Adrenal gland (tissue), 12 donors: ENCODE measurements around the gene SURF2. TPM values are rescaled to one million over a fixed set of nuclear protein-coding genes. Genes with fewer than 3 reads are reported as not detected.
"Not testable (repeated sequence)": the region's sequence is repeated elsewhere in the genome, so short reads cannot be mapped to it uniquely, and the experiment has no call there.

Source experiments
- DNase-seq, 7 donors: peaks; one replicate each; pipeline ENCODE4 v3.0.0-alpha.2; 2019 to 2020
- H3K27ac ChIP-seq, 5 donors: fragments of 200-600 bp; sonication (generic) in 4 of 5; 1 replicate in 3 of 5; 2 replicates in 2 of 5; pipeline versions ENCODE4 v1.5.1 to v1.8.0; 2016 to 2020; ENCODE audit warnings: mild to moderate bottlenecking in 1 of 5
- H3K27me3 ChIP-seq: fragments of 200-600 bp; 2 replicates; pipeline ENCODE4 v1.8.0; 2021
- H3K36me3 ChIP-seq, 2 donors: fragments of 200-600 bp; replicated peaks in 1 of 2; 1 replicate in 1 of 2; 2 replicates in 1 of 2; pipeline versions ENCODE4 v1.5.1 to v1.8.0; 2018 to 2022
- H3K4me1 ChIP-seq, 2 donors: fragments of 200-600 bp; replicated peaks in 1 of 2; 1 replicate in 1 of 2; 2 replicates in 1 of 2; pipeline versions ENCODE4 v1.5.1 to v1.8.0; 2018 to 2021
- H3K4me3 ChIP-seq, 4 donors: fragments of 200-600 bp; sonication (generic) in 3 of 4; one replicate each; pipeline ENCODE4 v1.5.1; 2016 to 2018
- H3K9me3 ChIP-seq, 3 donors: fragments of 200-600 bp; sonication (generic) in 1 of 3; replicated peaks in 1 of 3; 1 replicate in 2 of 3; 2 replicates in 1 of 3; pipeline versions ENCODE4 v1.5.1 to v1.8.0; 2016 to 2021
- POLR2A ChIP-seq, 2 donors: fragments of 450-650 bp; IDR thresholded peaks; one replicate each; pipeline ENCODE4 v1.6.1; 2017; ENCODE audit warnings: antibody characterized with exemption in 2 of 2, mild to moderate bottlenecking in 2 of 2, moderate library complexity in 1 of 2
- WGBS, 4 donors: extraction: QIAGEN DNeasy Blood & Tissue Kit in 2 of 4; methylation state at CpG; one replicate each; pipeline versions ENCODE4 v1.1.5 to v1.1.7; 2013 to 2017; 5-methylcytosine and 5-hydroxymethylcytosine counted together
- intact Hi-C, 2 donors: fragments of 100-400 bp; cut with DNase I; formaldehyde crosslinking; loops; one replicate each; pipeline versions ENCODE4 v1.14.1 to v1.15.0; 2022 to 2023
- polyA plus RNA-seq, 3 donors: library from polyadenylated mRNA; stranded (reverse); fragments of 200-250 nt in 2 of 3; fragments of 350-450 nt in 1 of 3; fragmentation: Illumina TruSeq in 1 of 3; extraction: RNeasy Lipid Tissue Mini Kit (QIAGEN cat#74804) in 1 of 3; gene quantifications; one replicate each; pipeline ENCODE4 v1.2.3, GENCODE V29; 2013 to 2014
- total RNA-seq, 9 donors: library from RNA; depleted of rRNA in 4 of 9; stranded (reverse); fragments of >200 nt in 4 of 9; fragments of 120-200 nt in 1 of 9; fragmentation: NEBNext Ultra II Directional in 1 of 9; extraction: Animal tissue kit (Norgen Biotek cat#: 25700) in 1 of 9; gene quantifications; one replicate each; pipeline versions ENCODE4 v1.1.0 to v1.2.4, GENCODE V29; 2013 to 2023
- TF ChIP-seq, protein P1 (sequence below), 6 experiments: fragments of 450-650 bp in 4 of 6; fragments of 200-600 bp in 2 of 6; sonication (generic) in 1 of 6; IDR thresholded peaks; 1 replicate in 5 of 6; 2 replicates in 1 of 6; pipeline versions ENCODE4 v1.5.1 to v1.8.0; 2016 to 2021; ENCODE audit warnings: antibody characterized with exemption in 6 of 6, mild to moderate bottlenecking in 2 of 6, moderate library complexity in 1 of 6
- donor health status: healthy with polysubstance abuse.
- donor health status: Bipolar disorder and iron deficiency.
- donor health status: DM: yes; HTN: yes; CAD: no.
- donor health status: DM: no; HTN: no; CAD: no.
- donor health status: DM: no; HTN: no; CAD: no.
- donor health status: DM: yes; HTN: yes; CAD: no.

Gene SURF2
- total and polyA plus RNA-seq, 12 donors = 13.4 to 53.0 (median 23.4) TPM

DNA sequence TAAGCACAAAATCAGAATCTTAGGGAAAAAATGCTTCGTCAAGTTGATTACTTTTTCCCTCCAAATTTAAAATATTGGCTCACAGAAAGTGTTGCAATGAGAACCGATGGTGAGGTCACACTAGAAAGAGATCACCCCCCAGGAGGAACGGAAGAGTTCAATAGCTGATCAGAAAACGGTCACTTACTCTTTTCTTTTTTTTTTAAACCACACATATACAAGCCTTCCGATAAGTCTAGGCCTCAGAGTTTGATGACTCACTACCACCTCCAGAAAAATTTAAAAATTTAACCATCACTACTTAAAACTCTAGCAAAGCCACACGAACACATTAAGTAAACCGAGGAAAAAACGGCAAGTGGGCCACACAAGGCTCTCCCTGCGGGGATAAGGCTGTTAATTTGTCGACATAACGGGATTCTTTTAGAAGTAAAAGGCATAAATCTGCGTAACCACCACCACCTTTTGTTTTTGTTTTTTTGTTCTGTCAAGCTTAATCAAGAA, 18.3 kb downstream of the SURF2 start:
- Histone ChIP-seq H3K27ac (peak overlapping the region; percentile 75 to 98 (median 96)), H3K36me3 (peaks cover 0 to 17% of the 10 kb centered on the region in 2 donors), H3K27me3 (no peaks in the 10 kb centered on the region), H3K4me3 (peak overlapping the region in 3 of 4 donors; percentile 76 to 98 (median 90)), H3K4me1 (peaks cover 20 to 50% of the 10 kb centered on the region in 2 donors), H3K9me3 (no peaks in the 10 kb centered on the region)
- WGBS, 4 donors = 11 to 12% (median 11%) methylated on average over 12 of the region's 12 CpGs
- intact Hi-C loops = no loop called here
- TF ChIP-seq POLR2A (IDR thresholded peaks at IDR 0.05) = no peak
- TF ChIP-seq, protein P1, sequence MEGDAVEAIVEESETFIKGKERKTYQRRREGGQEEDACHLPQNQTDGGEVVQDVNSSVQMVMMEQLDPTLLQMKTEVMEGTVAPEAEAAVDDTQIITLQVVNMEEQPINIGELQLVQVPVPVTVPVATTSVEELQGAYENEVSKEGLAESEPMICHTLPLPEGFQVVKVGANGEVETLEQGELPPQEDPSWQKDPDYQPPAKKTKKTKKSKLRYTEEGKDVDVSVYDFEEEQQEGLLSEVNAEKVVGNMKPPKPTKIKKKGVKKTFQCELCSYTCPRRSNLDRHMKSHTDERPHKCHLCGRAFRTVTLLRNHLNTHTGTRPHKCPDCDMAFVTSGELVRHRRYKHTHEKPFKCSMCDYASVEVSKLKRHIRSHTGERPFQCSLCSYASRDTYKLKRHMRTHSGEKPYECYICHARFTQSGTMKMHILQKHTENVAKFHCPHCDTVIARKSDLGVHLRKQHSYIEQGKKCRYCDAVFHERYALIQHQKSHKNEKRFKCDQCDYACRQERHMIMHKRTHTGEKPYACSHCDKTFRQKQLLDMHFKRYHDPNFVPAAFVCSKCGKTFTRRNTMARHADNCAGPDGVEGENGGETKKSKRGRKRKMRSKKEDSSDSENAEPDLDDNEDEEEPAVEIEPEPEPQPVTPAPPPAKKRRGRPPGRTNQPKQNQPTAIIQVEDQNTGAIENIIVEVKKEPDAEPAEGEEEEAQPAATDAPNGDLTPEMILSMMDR (IDR thresholded peaks at IDR 0.05) = no peak
- DNase-seq = no peak

DNA sequence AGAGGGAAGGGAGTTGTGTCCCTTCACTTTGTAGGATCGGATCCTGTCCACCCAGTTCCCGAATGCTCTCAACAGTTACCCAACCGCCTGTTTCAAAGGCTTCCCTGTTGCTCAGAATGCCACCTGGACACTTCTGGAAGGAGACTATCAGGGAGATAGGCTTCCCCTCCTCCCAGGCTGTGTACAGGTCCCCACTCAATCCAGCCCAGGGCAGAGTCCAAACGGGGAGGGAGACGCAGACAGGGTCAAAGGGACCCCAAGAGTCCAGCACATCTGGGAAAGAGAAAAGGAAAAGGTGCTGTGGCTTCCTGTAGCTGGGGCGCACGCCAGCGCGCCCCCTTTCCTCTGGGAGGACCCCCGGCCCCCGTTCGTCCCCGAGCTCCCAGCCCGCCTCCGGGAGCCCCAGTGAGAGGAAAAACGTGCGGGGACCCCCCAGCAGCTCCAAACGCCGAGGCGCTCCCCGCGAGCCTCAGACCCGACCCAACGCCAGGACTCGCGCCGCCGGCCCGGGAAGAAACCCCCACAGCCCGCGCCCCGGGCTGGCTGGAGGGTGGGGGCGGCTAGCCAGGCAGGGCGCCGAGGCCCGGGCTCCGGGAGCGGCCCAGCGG, 18.9 kb downstream of the SURF2 start:
- intact Hi-C loops = no loop called here
- Histone ChIP-seq H3K27me3 (no peaks in the 10 kb centered on the region), H3K27ac (peak overlapping the region; percentile 75 to 98 (median 96)), H3K9me3 (no peaks in the 10 kb centered on the region), H3K4me1 (peaks cover 20 to 47% of the 10 kb centered on the region in 2 donors), H3K36me3 (peaks cover 0 to 13% of the 10 kb centered on the region in 2 donors), H3K4me3 (peak overlapping the region; percentile 28 to 98 (median 83))
- DNase-seq = peak in 3 of 7 donors; percentile 47 to 66 (median 53)
- WGBS, 4 donors = 0 to 1% (median 0%) methylated on average over 10 to 39 of the region's 39 CpGs
- TF ChIP-seq, protein P1 (IDR thresholded peaks at IDR 0.05) = no peak
- peak in 1 of 2 donors; percentile 15 for TF ChIP-seq POLR2A (IDR thresholded peaks at IDR 0.05)

DNA sequence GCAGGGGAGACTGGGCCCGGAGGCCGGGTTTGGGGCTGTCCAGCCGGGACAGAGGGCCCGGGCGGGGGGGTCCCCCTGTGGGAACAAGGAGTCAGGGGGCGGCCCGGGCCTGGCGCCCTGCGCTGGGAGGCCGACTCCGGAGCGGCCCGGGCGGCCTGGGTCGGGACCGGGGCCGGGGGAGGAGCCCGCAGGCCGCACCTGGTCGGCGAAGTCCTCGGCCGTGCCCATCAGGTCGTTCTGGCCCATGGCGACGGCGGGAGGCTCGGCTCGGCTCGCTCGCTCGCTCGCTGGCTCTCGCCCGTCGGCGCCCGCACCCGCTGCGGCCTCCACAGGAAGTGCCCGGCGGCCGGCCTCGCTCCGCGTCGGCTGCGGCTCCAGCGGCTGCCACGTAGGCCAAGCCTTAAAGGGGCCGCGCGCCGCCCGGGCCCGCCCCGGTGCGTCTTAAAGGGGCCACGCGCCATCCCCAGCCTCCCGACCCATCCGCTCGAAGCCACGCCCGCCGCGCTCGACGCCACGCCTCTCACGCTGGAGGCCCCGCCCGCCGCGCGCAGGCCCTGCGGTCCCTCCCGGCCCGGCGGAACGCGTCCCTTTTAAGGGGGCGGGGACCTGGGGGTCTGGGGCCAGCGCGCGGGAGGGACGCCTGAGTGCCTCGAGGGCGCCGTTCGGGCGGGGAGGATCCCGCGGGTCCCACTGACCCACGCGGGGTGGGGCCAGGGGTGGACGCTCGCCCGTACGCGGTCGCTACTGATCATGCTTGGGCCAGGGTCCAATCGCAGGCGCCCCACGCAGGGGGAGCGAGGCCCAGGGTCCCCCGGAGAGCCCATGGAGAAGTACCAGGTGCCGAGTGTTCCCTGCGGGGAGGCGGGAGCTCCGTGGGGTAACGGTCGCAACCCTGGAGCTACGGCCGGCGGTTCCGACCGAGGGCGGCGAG, 19.6 kb downstream of the SURF2 start, which contains the start of the genes STKLD1 and SURF4:
STKLD1 (plus strand) TSS at position 643 of the 931 bp plus-strand sequence; CDS start at position 751, 108 bp downstream.
SURF4 (minus strand) TSS at position 337 of the 931 bp plus-strand sequence; CDS start at position 246, 91 bp downstream.
- Histone ChIP-seq H3K9me3 (no peaks in the 10 kb centered on the region), H3K4me1 (peaks cover 20 to 39% of the 10 kb centered on the region in 2 donors), H3K27ac (peak within 1 kb of the TSS; percentile 75 to 98 (median 96)), H3K36me3 (peaks cover 0 to 13% of the 10 kb centered on the region in 2 donors), H3K4me3 (peak within 1 kb of the TSS; percentile 28 to 98 (median 83)), H3K27me3 (no peaks in the 10 kb centered on the region)
- TF ChIP-seq, protein P1 (IDR thresholded peaks at IDR 0.05) = peak in 2 of 6 experiments; percentile 17 to 55
- TF ChIP-seq POLR2A (IDR thresholded peaks at IDR 0.05) = peak; percentile 93 to 96
- peak; percentile 94 to 97 (median 97) for DNase-seq
- WGBS, 4 donors = 0 to 6% (median 1%) methylated on average over 7 to 120 of the region's 120 CpGs
- intact Hi-C loops = no loop called here

DNA sequence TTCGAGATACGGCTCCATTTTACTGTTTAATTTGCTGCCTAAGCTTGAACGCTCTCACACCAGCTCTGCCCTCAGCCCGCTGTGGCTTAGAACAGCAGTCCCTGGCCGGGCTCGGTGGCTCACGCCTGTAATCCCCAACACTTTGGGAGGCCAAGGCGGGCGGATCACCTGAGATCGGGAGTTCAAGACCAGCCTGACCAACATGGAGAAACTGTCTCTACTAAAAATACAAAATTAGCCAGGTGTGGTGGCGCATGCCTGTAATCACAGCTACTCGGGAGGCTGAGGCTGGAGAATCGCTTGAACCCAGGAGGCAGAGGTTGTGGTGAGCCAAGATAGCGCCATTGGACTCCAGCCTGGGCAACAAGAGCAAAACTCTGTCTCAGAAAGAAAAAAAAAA, 20.9 kb downstream of the SURF2 start:
- WGBS, 4 donors = 90 to 92% (median 92%) methylated on average over 14 of the region's 14 CpGs
- H3K36me3 ChIP-seq = peaks cover 0 to 13% of the 10 kb centered on the region in 2 donors
- peaks cover 12 to 26% of the 10 kb centered on the region in 2 donors for H3K4me1 ChIP-seq
- H3K27ac ChIP-seq, intact Hi-C loops, H3K4me3 ChIP-seq, H3K9me3 ChIP-seq, DNase-seq, H3K27me3 ChIP-seq: not testable (repeated sequence)
